SK-N-SH (cell line): ENCODE measurements around the gene CLEC16A. TPM values are rescaled to one million over a fixed set of nuclear protein-coding genes. Genes with fewer than 3 reads are reported as not detected.

Source experiments
- CTCF ChIA-PET: fragments of 300-600, 350-600 bp; formaldehyde crosslinking; extraction: SDS; loops from one replicate; lab custom pipeline; 2021; lab: Yijun Ruan, JAX
- POLR2A ChIA-PET: fragments of 350-600 bp; sonication (Branson Sonifier 250); formaldehyde crosslinking; extraction: SDS; loops from one replicate; lab custom pipeline; 2020; ENCODE audit warnings: antibody characterized with exemption, inconsistent platforms; lab: Yijun Ruan, JAX
- DNase-seq: peaks from one replicate; pipeline ENCODE4 v3.0.0; 2012
- H2AFZ ChIP-seq: fragments of 200-600 bp; sonication (generic); 2 replicates; pipeline ENCODE4 v1.8.1; 2016; ENCODE audit warnings: antibody characterized with exemption, mild to moderate bottlenecking, low read depth
- H3F3A ChIP-seq: fragments of 200-600 bp; sonication (generic); replicated peaks from 2 replicates; pipeline ENCODE3; 2016; ENCODE audit warnings: antibody characterized with exemption, mild to moderate bottlenecking; ENCODE audit not compliant: insufficient read depth
- H3K27ac ChIP-seq, 2 experiments: fragments of 200-500 bp in 1 of 2; fragments of 200-600 bp in 1 of 2; sonication (Bioruptor generic) in 1 of 2; sonication (generic), shearing (Covaris generic) in 1 of 2; 2 replicates each; pipeline versions ENCODE4 v1.5.1 to v1.6.1; 2014 to 2016; ENCODE audit warnings: low read depth in 2 of 2, inconsistent platforms in 1 of 2, low read length in 1 of 2, mild to moderate bottlenecking in 1 of 2, mixed read lengths in 1 of 2
- H3K27me3 ChIP-seq: fragments of 200-600 bp; sonication (generic), shearing (Covaris generic); 2 replicates; pipeline ENCODE4 v1.6.1; 2016; ENCODE audit warnings: mixed run types; ENCODE audit not compliant: insufficient read depth
- H3K36me3 ChIP-seq, 2 experiments: fragments of 200-500 bp in 1 of 2; fragments of 200-600 bp in 1 of 2; sonication (Bioruptor generic) in 1 of 2; sonication (generic) in 1 of 2; replicated peaks in 1 of 2; 2 replicates each; pipeline versions ENCODE3 to v1.5.1; 2014 to 2016; ENCODE audit warnings: low read length in 1 of 2, mild to moderate bottlenecking in 1 of 2; ENCODE audit not compliant: insufficient read depth in 2 of 2, control insufficient read depth in 1 of 2
- H3K4me1 ChIP-seq, 2 experiments: fragments of 200-500 bp in 1 of 2; fragments of 200-600 bp in 1 of 2; sonication (Bioruptor generic) in 1 of 2; sonication (generic), shearing (Covaris generic) in 1 of 2; 2 replicates each; pipeline versions ENCODE4 v1.5.1 to v1.6.1; 2014 to 2016; ENCODE audit warnings: low read depth in 1 of 2, low read length in 1 of 2, mixed run types in 1 of 2; ENCODE audit not compliant: insufficient read depth in 2 of 2, control insufficient read depth in 1 of 2
- H3K4me2 ChIP-seq: fragments of 200-600 bp; sonication (generic), shearing (Covaris generic); 2 replicates; pipeline ENCODE4 v1.6.1; 2017; ENCODE audit warnings: mixed run types
- H3K4me3 ChIP-seq, 2 experiments: fragments of 200-500 bp in 1 of 2; fragments of 200-600 bp in 1 of 2; sonication (Bioruptor generic) in 1 of 2; sonication (generic), shearing (Covaris generic) in 1 of 2; 2 replicates each; pipeline versions ENCODE4 v1.5.1 to v1.8.1; 2014 to 2016; ENCODE audit warnings: low read depth in 2 of 2, inconsistent platforms in 1 of 2, low read length in 1 of 2, mild to moderate bottlenecking in 1 of 2, mixed read lengths in 1 of 2, moderate library complexity in 1 of 2
- H3K79me2 ChIP-seq: fragments of 200-600 bp; sonication (generic); 2 replicates; pipeline ENCODE4 v1.8.1; 2017; ENCODE audit warnings: mild to moderate bottlenecking; ENCODE audit not compliant: insufficient read depth
- H3K9ac ChIP-seq: fragments of 200-600 bp; sonication (generic); 2 replicates; pipeline ENCODE4 v1.6.1; 2017; ENCODE audit warnings: mixed run types
- H3K9me2 ChIP-seq: fragments of 200-600 bp; sonication (generic); 2 replicates; pipeline ENCODE4 v1.6.1; 2017; ENCODE audit warnings: mixed run types
- H3K9me3 ChIP-seq: fragments of 200-600 bp; sonication (generic); 2 replicates; pipeline ENCODE4 v1.6.1; 2017; ENCODE audit warnings: mixed run types, mild to moderate bottlenecking, moderate library complexity
- H4K20me1 ChIP-seq: fragments of 200-600 bp; sonication (generic); 2 replicates; pipeline ENCODE4 v1.6.1; 2017; ENCODE audit warnings: mild to moderate bottlenecking, mixed run types; ENCODE audit not compliant: insufficient read depth
- CHD2 ChIP-seq: fragments of 150-350 bp; IDR thresholded peaks from 2 replicates; pipeline ENCODE4 v1.6.1; 2018; ENCODE audit warnings: low read length; ENCODE audit not compliant: partially characterized antibody
- ELF1 ChIP-seq: IDR thresholded peaks from 2 replicates; pipeline ENCODE4 v1.4.0; 2012
- EP300 ChIP-seq, 2 experiments: IDR thresholded peaks; 2 replicates each; pipeline versions ENCODE4 v1.4.0 to v1.6.1; 2012; ENCODE audit warnings: borderline replicate concordance in 1 of 2, low read depth in 1 of 2, low read length in 1 of 2
- IRF3 ChIP-seq: fragments of 150-350 bp; IDR thresholded peaks from 2 replicates; pipeline ENCODE4 v1.6.1; 2016; ENCODE audit warnings: mild to moderate bottlenecking, low read depth, low read length
- JUND ChIP-seq: IDR thresholded peaks from 2 replicates; pipeline ENCODE4 v1.4.0; 2012
- MAX ChIP-seq: IDR thresholded peaks from 2 replicates; pipeline ENCODE4 v1.4.0; 2012; ENCODE audit warnings: low read depth
- MEF2A ChIP-seq: IDR thresholded peaks from 2 replicates; pipeline ENCODE4 v1.4.0; 2012; ENCODE audit warnings: low read depth, borderline replicate concordance
- NRF1 ChIP-seq: IDR thresholded peaks from 2 replicates; pipeline ENCODE4 v1.6.1; 2012; ENCODE audit warnings: low read depth, mild to moderate bottlenecking, low read length
- POLR2AphosphoS5 ChIP-seq: IDR thresholded peaks from 2 replicates; pipeline ENCODE4 v1.6.1; 2012; ENCODE audit warnings: low read depth, low read length
- RAD21 ChIP-seq: IDR thresholded peaks from 2 replicates; pipeline ENCODE4 v1.6.1; 2012; ENCODE audit warnings: mild to moderate bottlenecking, low read length
- RFX5 ChIP-seq: IDR thresholded peaks from 2 replicates; pipeline ENCODE4 v1.6.1; 2012; ENCODE audit warnings: mild to moderate bottlenecking, improper control_type of control experiment, low read length
- SIN3A ChIP-seq: IDR thresholded peaks from 2 replicates; pipeline ENCODE4 v1.6.1; 2012; ENCODE audit warnings: low read depth, mild to moderate bottlenecking, low read length, moderate library complexity, borderline replicate concordance
- TCF12 ChIP-seq: IDR thresholded peaks from 2 replicates; pipeline ENCODE4 v1.4.0; 2012
- TEAD4 ChIP-seq: IDR thresholded peaks from 2 replicates; pipeline ENCODE4 v1.4.0; 2012; ENCODE audit warnings: mild to moderate bottlenecking, borderline replicate concordance; ENCODE audit not compliant: insufficient read depth
- USF1 ChIP-seq: IDR thresholded peaks from 2 replicates; pipeline ENCODE4 v1.4.0; 2012; ENCODE audit warnings: low read depth, borderline replicate concordance
- ZBTB33 ChIP-seq: IDR thresholded peaks from 2 replicates; pipeline ENCODE4 v1.4.0; 2012; ENCODE audit warnings: low read depth, borderline replicate concordance
- WGBS: methylation state at CpG from one replicate; pipeline ENCODE4 v1.1.6; 2017; ENCODE audit warnings: low lambda C conversion rate; 5-methylcytosine and 5-hydroxymethylcytosine counted together
- polyA plus RNA-seq, 3 experiments: library from polyadenylated mRNA; depleted of rRNA; stranded (reverse); fragments of >200 nt; gene quantifications; 2 replicates each; pipeline ENCODE4 v1.2.3, GENCODE V29; 2012

CLEC16A gene
- polyA plus RNA-seq, 1 of the 3 experiments (the other 2 are of a cell fraction): 13.7 TPM

GRCh38 chr16:11202260-11203091 lies 258.1 kb downstream of the CLEC16A start:
- H3K9ac ChIP-seq: peak overlapping the region; percentile 35; the same call in 1 of the 2 replicates
- POLR2A ChIA-PET: no interaction called here
- H3K36me3 ChIP-seq: no peaks in the 10 kb centered on the region
- no peaks in the 10 kb centered on the region for H3K27me3 ChIP-seq
- no peaks in the 10 kb centered on the region for H3K9me2 ChIP-seq
- no peaks in the 10 kb centered on the region for H3K9me3 ChIP-seq
- no peaks in the 10 kb centered on the region for H4K20me1 ChIP-seq
- peak overlapping the region in 1 of 2 experiments; percentile 20; a peak in 2 of 4 replicates for H3K4me3 ChIP-seq
- peak overlapping the region in 1 of 2 experiments; percentile 82; a peak in 2 of 4 replicates for H3K27ac ChIP-seq
- WGBS: 34% methylated on average over 5 of the region's 13 CpGs
- H3K4me2 ChIP-seq: peak overlapping the region; percentile 74
- H3K79me2 ChIP-seq: no peaks in the 10 kb centered on the region
- H2AFZ ChIP-seq: no peak overlapping the region; the same call in 1 of the 2 replicates
- CTCF ChIA-PET: interaction anchor here (1.4 kb wide), 1 partner anchor 14 kb away, joined by 4 read pairs; no protein-coding TSS in a partner anchor
- H3F3A ChIP-seq: no peaks in the 10 kb centered on the region
- DNase-seq: no peak
- TF ChIP-seq MAX: no peak
- TF ChIP-seq, all 33 proteins: peak for 0
- H3K4me1 ChIP-seq: peaks cover 12 to 23% of the 10 kb centered on the region in 2 experiments; a peak in 3 of 4 replicates

GRCh38 chr16:11203111-11203623 lies 258.8 kb downstream of the CLEC16A start:
- DNase-seq: no peak
- CTCF ChIA-PET: no interaction called here
- Histone ChIP-seq H3K27ac (no peak overlapping the region), H3K9me3 (no peaks in the 10 kb centered on the region), H3K27me3 (no peaks in the 10 kb centered on the region), H3K9me2 (no peaks in the 10 kb centered on the region), H3K36me3 (no peaks in the 10 kb centered on the region), H4K20me1 (no peaks in the 10 kb centered on the region), H3F3A (no peaks in the 10 kb centered on the region), H2AFZ (no peak overlapping the region), H3K4me2 (no peak overlapping the region), H3K9ac (no peak overlapping the region), H3K4me1 (peaks cover 12 to 23% of the 10 kb centered on the region in 2 experiments; a peak in 3 of 4 replicates), H3K79me2 (no peaks in the 10 kb centered on the region), H3K4me3 (no peak overlapping the region)
- POLR2A ChIA-PET: no interaction called here
- 97% methylated on average over 7 of the region's 7 CpGs for WGBS
- no peak for TF ChIP-seq EP300 (IDR thresholded peaks at IDR 0.05; ENCODE audit: borderline replicate concordance in 1 of 2, low read depth in 1 of 2, low read length in 1 of 2)
- no peak for TF ChIP-seq JUND
- no peak for TF ChIP-seq TEAD4
- no peak for TF ChIP-seq TCF12
- no peak for TF ChIP-seq ELF1
- no peak for TF ChIP-seq POLR2AphosphoS5
- no peak for TF ChIP-seq NRF1
- TF ChIP-seq RFX5: no peak
- no peak for TF ChIP-seq CHD2
- no peak for TF ChIP-seq USF1
- no peak for TF ChIP-seq ZBTB33
- TF ChIP-seq MEF2A: no peak
- no peak for TF ChIP-seq RAD21
- no peak for TF ChIP-seq IRF3
- TF ChIP-seq SIN3A: no peak
